ENCODE results near the gene ASAH2. TPM values are rescaled to one million over a fixed set of nuclear protein-coding genes. Genes with fewer than 3 reads are reported as not detected.

Gene ASAH2
- polyA plus RNA-seq, 1 donor from 2014 or later = 4.3 TPM

- TF ChIP-seq MXI1 (conservative IDR thresholded peaks at IDR 0.05; ENCODE audit: poor library complexity, severe bottlenecking) = no peak
- no peak for TF ChIP-seq POLR2AphosphoS5 (IDR thresholded peaks at IDR 0.05)
- TF ChIP-seq EZH2 (IDR thresholded peaks at IDR 0.05; ENCODE audit: borderline replicate concordance, insufficient read depth, low read length, poor library complexity, severe bottlenecking) = no peak
- TF ChIP-seq SMC3 (conservative IDR thresholded peaks at IDR 0.05; ENCODE audit: poor library complexity) = no peak
- TF ChIP-seq CTCF (IDR thresholded peaks at IDR 0.05; ENCODE audit: poor library complexity, severe bottlenecking) = no peak
- no peak for TF ChIP-seq EP300 (conservative IDR thresholded peaks at IDR 0.05; ENCODE audit: poor library complexity, severe bottlenecking)
- TF ChIP-seq TAF1 (IDR thresholded peaks at IDR 0.05; ENCODE audit: low read depth) = no peak
- no peak for TF ChIP-seq RAD21 (conservative IDR thresholded peaks at IDR 0.05)
- TF ChIP-seq REST (IDR thresholded peaks at IDR 0.05; ENCODE audit: borderline replicate concordance) = no peak
- Histone ChIP-seq H3K27me3 (ENCODE audit: insufficient read depth, low read depth, low read length) (no peaks in the 10 kb centered on the region), H3K9me2 (ENCODE audit: insufficient read depth, low read length) (no peaks in the 10 kb centered on the region), H2AFZ (ENCODE audit: low read depth, low read length) (no peak overlapping the region), H4K20me1 (ENCODE audit: insufficient read depth) (no peaks in the 10 kb centered on the region), H3K27ac (ENCODE audit: low read length) (no peak overlapping the region), H3K9me3 (ENCODE audit: low read length) (no peaks in the 10 kb centered on the region), H3K4me3 (ENCODE audit: low read length) (no peak overlapping the region), H3K9ac (ENCODE audit: low read length) (no peak overlapping the region), H3F3A (ENCODE audit: insufficient read depth, low read length, poor library complexity, severe bottlenecking) (no peaks in the 10 kb centered on the region), H3K36me3 (ENCODE audit: insufficient read depth, low read length) (no peaks in the 10 kb centered on the region), H3K4me2 (ENCODE audit: low read length) (no peak overlapping the region), H3K79me2 (replicated peaks; ENCODE audit: insufficient read depth, low read length) (no peaks in the 10 kb centered on the region)
These were observed 19.6 kb downstream of the ASAH2 start for GRCh38 chr10:50231515-50232260.

- TF ChIP-seq MXI1 (conservative IDR thresholded peaks at IDR 0.05; ENCODE audit: poor library complexity, severe bottlenecking) (no peak), TAF1 (IDR thresholded peaks at IDR 0.05; ENCODE audit: low read depth) (no peak), RAD21 (conservative IDR thresholded peaks at IDR 0.05) (no peak)
- Histone ChIP-seq H3K27ac (ENCODE audit: low read length) (no peak overlapping the region), H3K27me3 (ENCODE audit: insufficient read depth, low read depth, low read length) (no peaks in the 10 kb centered on the region), H3F3A (ENCODE audit: insufficient read depth, low read length, poor library complexity, severe bottlenecking) (no peaks in the 10 kb centered on the region), H4K20me1 (ENCODE audit: insufficient read depth) (no peaks in the 10 kb centered on the region), H3K4me3 (ENCODE audit: low read length) (no peak overlapping the region), H3K9ac (ENCODE audit: low read length) (no peak overlapping the region), H3K9me2 (ENCODE audit: insufficient read depth, low read length) (no peaks in the 10 kb centered on the region), H3K9me3 (ENCODE audit: low read length) (no peaks in the 10 kb centered on the region), H3K36me3 (ENCODE audit: insufficient read depth, low read length) (no peaks in the 10 kb centered on the region), H2AFZ (ENCODE audit: low read depth, low read length) (no peak overlapping the region), H3K4me2 (ENCODE audit: low read length) (no peak overlapping the region), H3K79me2 (replicated peaks; ENCODE audit: insufficient read depth, low read length) (no peaks in the 10 kb centered on the region)
These were observed 21.9 kb downstream of the ASAH2 start for GRCh38 chr10:50229460-50229859.

All from neural cell (in vitro differentiated cells).